Measurements from ENCODE around the gene JAZF1.

- TF ChIP-seq POLR2A (IDR thresholded peaks at IDR 0.05; ENCODE audit: low read depth, low read length), result no peak
- no peak for TF ChIP-seq CTCF (conservative IDR thresholded peaks at IDR 0.05; ENCODE audit: low read depth, low read length)
- TF ChIP-seq MAFK (IDR thresholded peaks at IDR 0.05; ENCODE audit: low read depth, low read length), result no peak
- TF ChIP-seq CHD1 (IDR thresholded peaks at IDR 0.05; ENCODE audit: low read depth, low read length), result no peak
- TF ChIP-seq RFX5 (IDR thresholded peaks at IDR 0.05; ENCODE audit: low read depth, low read length), result no peak
- TF ChIP-seq CEBPB (IDR thresholded peaks at IDR 0.05; ENCODE audit: low read depth, low read length), result no peak
Measured at GRCh38 chr7:27973625-27974024, 207.0 kb downstream of the JAZF1 start.

Data from IMR-90 (cell line).